H1 (cell line): ENCODE data around the gene PLAC1. TPM values are rescaled to one million over a fixed set of nuclear protein-coding genes. Genes with fewer than 3 reads are reported as not detected.

ENCODE experiments used
- KDM5A ChIP-seq: fragments of 200-600 bp; IDR thresholded peaks from 2 replicates; pipeline ENCODE4 v1.7.1; 2012; ENCODE audit warnings: mild to moderate bottlenecking, low read length, inconsistent platforms, mixed read lengths
- PHF8 ChIP-seq: fragments of 200-600 bp; sonication (generic); conservative IDR thresholded peaks from 2 replicates; pipeline ENCODE4 v1.7.1; 2012; ENCODE audit warnings: low read depth, mild to moderate bottlenecking, inconsistent platforms, low read length, moderate library complexity
- SIRT6 ChIP-seq: IDR thresholded peaks from one replicate; pipeline ENCODE4 v1.7.1; 2012; ENCODE audit warnings: low read length, inconsistent platforms
- SP1 ChIP-seq: IDR thresholded peaks from 2 replicates; pipeline ENCODE4 v1.6.1; 2011; ENCODE audit warnings: low read depth, low read length
- polyA plus RNA-seq, 7 experiments: library from polyadenylated mRNA; depleted of rRNA in 3 of 7; stranded (reverse) in 5 of 7; unstranded in 2 of 7; fragments of >200 nt in 5 of 7; fragments of 200-250 nt in 2 of 7; gene quantifications; 1 replicate in 5 of 7; 2 replicates in 1 of 7; 4 replicates in 1 of 7; pipeline versions ENCODE4 v1.2.1 to v1.2.3, GENCODE V29; 2011 to 2013; ENCODE audit warnings: missing spikeins in 2 of 7, mixed read lengths in 2 of 7
- total RNA-seq: library from RNA; stranded (reverse); fragmentation: NEBNext Ultra II Directional; extraction: Animal tissue kit (Norgen Biotek cat#: 25700); gene quantifications from 2 replicates; pipeline ENCODE4 v1.2.1, GENCODE V29; 2021

Gene PLAC1
- total and polyA plus RNA-seq, 2 of the 8 experiments (the other 6 are each of a cell fraction or from before 2014, with no cell fraction given), result 1.8 TPM; not detected in 1

DNA sequence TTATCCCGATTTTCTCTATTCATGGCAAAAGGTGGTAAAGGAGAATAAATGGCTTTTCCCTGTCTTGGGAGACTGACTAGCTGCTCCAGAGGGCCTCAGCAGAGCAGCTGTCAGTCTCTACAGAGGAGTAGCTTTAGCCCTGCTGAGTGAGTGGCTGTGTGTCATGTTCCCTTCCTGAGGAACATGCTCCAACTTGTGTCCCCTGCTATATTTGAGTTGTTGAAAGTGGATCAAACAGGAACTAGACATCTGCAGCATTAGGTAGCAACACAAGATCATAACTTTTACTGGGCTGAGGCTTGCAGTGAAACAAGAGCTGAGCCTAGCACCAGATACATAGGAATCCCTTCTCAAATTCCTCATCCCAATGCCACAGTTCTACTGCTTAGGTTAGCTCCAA lies 26.7 kb upstream of the PLAC1 start (continued):
- TF ChIP-seq PHF8, result no peak
- no peak for TF ChIP-seq KDM5A
- no peak for TF ChIP-seq SP1
- TF ChIP-seq SIRT6, result no peak
- TF ChIP-seq, all 59 proteins: peak for 0
